Gastrocnemius medialis (tissue), 4 donors: ENCODE data around the gene EML5.

Experiments
- CTCF ChIP-seq, 5 experiments: fragments of 450-650 bp in 3 of 5; fragments of 200-600 bp in 2 of 5; sonication (generic) in 2 of 5; IDR thresholded peaks in 4 of 5; conservative IDR thresholded peaks in 1 of 5; 1 replicate in 4 of 5; 2 replicates in 1 of 5; pipeline ENCODE4 v1.5.1; 2016 to 2019; ENCODE audit warnings: antibody characterized with exemption in 5 of 5, mild to moderate bottlenecking in 3 of 5, moderate library complexity in 3 of 5
- POLR2A ChIP-seq, 2 donors: fragments of 450-650 bp; IDR thresholded peaks; one replicate each; pipeline ENCODE4 v1.6.1; 2017; ENCODE audit warnings: antibody characterized with exemption in 2 of 2, mild to moderate bottlenecking in 2 of 2, moderate library complexity in 2 of 2

- TF ChIP-seq CTCF (IDR thresholded peaks at IDR 0.05 in 4 of 5, conservative IDR thresholded peaks at IDR 0.05 in 1 of 5) (no peak), POLR2A (IDR thresholded peaks at IDR 0.05) (no peak)
These were observed 224.6 kb downstream of the EML5 start for GRCh38 chr14:88568196-88568595.
